IMR-90 (cell line): Measurements from ENCODE around the gene PRSS16. TPM values are rescaled to one million over a fixed set of nuclear protein-coding genes. Genes with fewer than 3 reads are reported as not detected.

Experiments used
- ATAC-seq: fragments of 200-7000 bp; cut with Tn5 transposase; 2 replicates; pipeline ENCODE4 v1.9.1; 2020; ENCODE audit warnings: low read depth, mild to moderate bottlenecking, moderate library complexity
- BruUV-seq: library from RNA; stranded (reverse); fragments of 400-500 nt; replicated peaks from 2 replicates; lab custom pipeline; 2021; lab: Mats Ljungman, UMichigan
- CTCF ChIA-PET: fragments of 300-600 bp; formaldehyde crosslinking; extraction: SDS; loops from one replicate; lab custom pipeline; 2021; ENCODE audit warnings: antibody characterized with exemption; lab: Yijun Ruan, JAX
- POLR2A ChIA-PET: fragments of 300-600 bp; sonication (Branson Sonifier 250); formaldehyde crosslinking; loops from one replicate; lab custom pipeline; 2022; ENCODE audit warnings: antibody characterized with exemption; ENCODE audit not compliant: unreplicated experiment; lab: Charles Lee
- DNase-seq: peaks from one replicate; pipeline ENCODE4 v3.0.0; 2013
- H2AFZ ChIP-seq: replicated peaks from 2 replicates; pipeline ENCODE3; 2013; ENCODE audit warnings: low read length, mild to moderate bottlenecking; ENCODE audit not compliant: poor library complexity
- H2AK5ac ChIP-seq: 2 replicates; pipeline ENCODE4 v1.6.1; 2013; ENCODE audit warnings: low read depth, low read length, inconsistent platforms
- H2AK9ac ChIP-seq: replicated peaks from 2 replicates; pipeline ENCODE3; 2013; ENCODE audit warnings: mild to moderate bottlenecking, low read depth, low read length, moderate library complexity; ENCODE audit not compliant: poor library complexity
- H2BK120ac ChIP-seq: 2 replicates; pipeline ENCODE4 v1.6.1; 2013; ENCODE audit warnings: low read depth, low read length, inconsistent platforms
- H2BK15ac ChIP-seq: 3 replicates; pipeline ENCODE4 v1.6.1; 2013; ENCODE audit warnings: low read depth, low read length, inconsistent platforms
- H2BK20ac ChIP-seq: 2 replicates; pipeline ENCODE4 v1.6.1; 2013; ENCODE audit warnings: low read depth, mild to moderate bottlenecking, inconsistent platforms, low read length, moderate library complexity
- H2BK5ac ChIP-seq: 2 replicates; pipeline ENCODE4 v1.6.1; 2013; ENCODE audit warnings: mild to moderate bottlenecking, low read depth, low read length, inconsistent platforms; ENCODE audit not compliant: poor library complexity, severe bottlenecking
- H3K14ac ChIP-seq: replicated peaks from 2 replicates; pipeline ENCODE4 v1.6.1; 2013; ENCODE audit warnings: low read depth, low read length, inconsistent platforms
- H3K18ac ChIP-seq: 2 replicates; pipeline ENCODE4 v1.6.1; 2013; ENCODE audit warnings: low read depth, low read length, control low read depth
- H3K23ac ChIP-seq: 2 replicates; pipeline ENCODE4 v1.6.1; 2013; ENCODE audit warnings: low read depth, low read length, inconsistent platforms
- H3K27ac ChIP-seq: 2 replicates; pipeline ENCODE4 v1.5.1; 2013; ENCODE audit warnings: mild to moderate bottlenecking, control low read depth, low read length; ENCODE audit not compliant: insufficient read depth
- H3K27me3 ChIP-seq: 2 replicates; pipeline ENCODE4 v1.6.1; 2013; ENCODE audit warnings: low read length; ENCODE audit not compliant: control insufficient read depth, insufficient read depth
- H3K36me3 ChIP-seq: 2 replicates; pipeline ENCODE4 v1.6.1; 2013; ENCODE audit warnings: low read length, mixed read lengths; ENCODE audit not compliant: control insufficient read depth, insufficient read depth
- H3K4ac ChIP-seq: 2 replicates; pipeline ENCODE4 v1.6.1; 2013; ENCODE audit warnings: low read depth, low read length, inconsistent platforms
- H3K4me1 ChIP-seq: 2 replicates; pipeline ENCODE4 v1.6.1; 2013; ENCODE audit warnings: low read length, mixed read lengths; ENCODE audit not compliant: control insufficient read depth, insufficient read depth
- H3K4me2 ChIP-seq: 2 replicates; pipeline ENCODE4 v1.6.1; 2013; ENCODE audit warnings: low read depth, mild to moderate bottlenecking, control low read depth, low read length, moderate library complexity
- H3K4me3 ChIP-seq: 2 replicates; pipeline ENCODE4 v1.5.1; 2013; ENCODE audit warnings: low read depth, mild to moderate bottlenecking, control low read depth, low read length, moderate library complexity; ENCODE audit not compliant: insufficient read depth
- H3K56ac ChIP-seq: 2 replicates; pipeline ENCODE4 v1.6.1; 2013; ENCODE audit warnings: low read length, inconsistent platforms; ENCODE audit not compliant: insufficient read depth; ENCODE audit errors: extremely low read depth
- H3K79me1 ChIP-seq, 2 experiments: 2 replicates each; pipeline ENCODE4 v1.6.1; 2013; ENCODE audit warnings: low read length in 2 of 2, inconsistent platforms in 1 of 2, low read depth in 1 of 2
- H3K9ac ChIP-seq: 2 replicates; pipeline ENCODE4 v1.6.1; 2013; ENCODE audit warnings: low read depth, low read length, control low read depth
- H3K9me1 ChIP-seq: 2 replicates; pipeline ENCODE4 v1.6.1; 2013; ENCODE audit warnings: low read length, inconsistent platforms; ENCODE audit not compliant: insufficient read depth
- H3K9me3 ChIP-seq: 2 replicates; pipeline ENCODE4 v1.6.1; 2013; ENCODE audit warnings: low read length; ENCODE audit not compliant: control insufficient read depth, insufficient read depth
- H4K20me1 ChIP-seq: 2 replicates; pipeline ENCODE4 v1.6.1; 2013; ENCODE audit warnings: low read length, inconsistent platforms; ENCODE audit not compliant: insufficient read depth
- H4K5ac ChIP-seq: 2 replicates; pipeline ENCODE4 v1.6.1; 2013; ENCODE audit warnings: mild to moderate bottlenecking, low read depth, low read length, control low read depth
- H4K8ac ChIP-seq, 2 experiments: 2 replicates each; pipeline ENCODE4 v1.6.1; 2013; ENCODE audit warnings: low read depth in 2 of 2, low read length in 2 of 2, control low read depth in 1 of 2, inconsistent platforms in 1 of 2
- H4K91ac ChIP-seq: 2 replicates; pipeline ENCODE4 v1.6.1; 2013; ENCODE audit warnings: low read depth, low read length, inconsistent platforms; ENCODE audit not compliant: insufficient read depth
- CTCF ChIP-seq: conservative IDR thresholded peaks from 2 replicates; pipeline ENCODE4 v1.5.1; 2012; ENCODE audit warnings: mild to moderate bottlenecking, low read depth, low read length, improper control_type of control experiment
- WGBS, 2 experiments: methylation state at CpG; one replicate each; pipeline versions ENCODE4 v1.1.5 to v1.1.7; 2013; ENCODE audit warnings: missing lambda C conversion rate in 2 of 2; ENCODE audit not compliant: insufficient read length in 1 of 2; ENCODE audit errors: extremely low coverage in 2 of 2; 5-methylcytosine and 5-hydroxymethylcytosine counted together
- dilution Hi-C: fragments of 300-500 bp; cut with HindIII; formaldehyde crosslinking; loops from one replicate; pipeline ENCODE4 v1.14.3; 2018; ENCODE audit warnings: low sequenced_read_pairs; ENCODE audit not compliant: unreplicated experiment
- in situ Hi-C: fragments of 300-500 bp; cut with MboI; formaldehyde crosslinking; loops from 3 replicates; pipeline ENCODE4 v1.14.3; 2019; ENCODE audit warnings: low sequenced_read_pairs, inconsistent platforms, mixed read lengths
- intact Hi-C: fragments of 100-400 bp; cut with micrococcal nuclease; formaldehyde crosslinking; loops from 2 replicates; pipeline ENCODE4 v1.10.0; 2022
- polyA plus RNA-seq, 3 experiments: library from polyadenylated mRNA; depleted of rRNA; stranded (reverse); fragments of >200 nt; gene quantifications; 2 replicates each; pipeline ENCODE4 v1.2.3, GENCODE V29; 2012; ENCODE audit warnings: low replicate concordance in 1 of 3
- total RNA-seq: library from RNA; depleted of rRNA; stranded (reverse); fragments of >200 nt; gene quantifications from 2 replicates; pipeline ENCODE4 v1.2.3, GENCODE V29; 2012

PRSS16 gene
- total and polyA plus RNA-seq, 2 of the 4 experiments (the other 2 are of a cell fraction), result 0.39 TPM; not detected in 1

GRCh38 chr6:27209196-27209595, 38.3 kb upstream of the PRSS16 start:
- POLR2A ChIA-PET, result no interaction called here
- H3K4me2 ChIP-seq, result no peak overlapping the region
- WGBS, 2 experiments, result no CpG with 5 or more reads among the region's 2 CpGs

More at GRCh38 chr6:27209196-27209595, 38.3 kb upstream of the PRSS16 start:
- H2BK5ac ChIP-seq, result no peak overlapping the region
- H3K23ac ChIP-seq, result no peak overlapping the region
- CTCF ChIA-PET, result no interaction called here
- no peak overlapping the region for H2BK15ac ChIP-seq
- H2AFZ ChIP-seq, result no peak overlapping the region
- DNase-seq, result no peak
- no peaks in the 10 kb centered on the region for H4K20me1 ChIP-seq
- H3K4me3 ChIP-seq, result no peak overlapping the region
- H3K27me3 ChIP-seq, result peaks cover 1% of the 10 kb centered on the region; the same call in 1 of the 2 replicates
- H3K9ac ChIP-seq, result no peak overlapping the region
- H4K8ac ChIP-seq, result no peak overlapping the region
- H3K79me1 ChIP-seq, result no peaks in the 10 kb centered on the region
- no peak overlapping the region for H3K18ac ChIP-seq
- no peak overlapping the region for H2AK9ac ChIP-seq
- no TSS peak for BruUV-seq
- H4K91ac ChIP-seq, result no peak overlapping the region
- no peak overlapping the region for H3K14ac ChIP-seq
- TF ChIP-seq CTCF, result no peak
- no peaks in the 10 kb centered on the region for H3K4me1 ChIP-seq
- no peaks in the 10 kb centered on the region for H3K9me3 ChIP-seq
- no peak overlapping the region for H4K5ac ChIP-seq
- dilution Hi-C loops (no loop called here), in situ Hi-C loops (no loop called here), intact Hi-C loops (no loop called here)
- H2AK5ac ChIP-seq, result no peak overlapping the region
- no peak overlapping the region for H3K27ac ChIP-seq
- H3K4ac ChIP-seq, result no peak overlapping the region
- H3K36me3 ChIP-seq, result no peaks in the 10 kb centered on the region
- no peak overlapping the region for H2BK120ac ChIP-seq
- H3K9me1 ChIP-seq, result no peaks in the 10 kb centered on the region
- ATAC-seq, result no peak
- no peak overlapping the region for H3K56ac ChIP-seq
- H2BK20ac ChIP-seq, result no peak overlapping the region
